Fibroblast of lung (primary cell): ENCODE data around the gene TMEM132D. TPM values are rescaled to one million over a fixed set of nuclear protein-coding genes. Genes with fewer than 3 reads are reported as not detected.
A peak's percentile ranks its signal among the peaks of the same experiment; 100 is the strongest.

ENCODE experiments used
- DNase-seq, 2 donors: peaks; one replicate each; pipeline versions ENCODE4 v3.0.0 to v3.0.0-alpha.2; 2010; ENCODE audit warnings: low read depth in 2 of 2
- H2AFZ ChIP-seq: 2 replicates; pipeline ENCODE4 v1.5.1; 2012; ENCODE audit warnings: low read length, control low read depth, inconsistent platforms
- H3K27ac ChIP-seq: 2 replicates; pipeline ENCODE4 v1.5.1; 2011; ENCODE audit warnings: low read length, control low read depth; ENCODE audit not compliant: insufficient read depth
- H3K27me3 ChIP-seq: 2 replicates; pipeline ENCODE4 v1.5.1; 2011; ENCODE audit warnings: mild to moderate bottlenecking, low read length; ENCODE audit not compliant: control insufficient read depth, insufficient read depth
- H3K36me3 ChIP-seq: 2 replicates; pipeline ENCODE4 v1.5.1; 2011; ENCODE audit warnings: low read length; ENCODE audit not compliant: control insufficient read depth, insufficient read depth
- H3K4me1 ChIP-seq: 2 replicates; pipeline ENCODE4 v1.5.1; 2011; ENCODE audit warnings: low read length; ENCODE audit not compliant: control insufficient read depth, insufficient read depth; ENCODE audit errors: extremely low read depth
- H3K4me2 ChIP-seq: 2 replicates; pipeline ENCODE4 v1.5.1; 2011; ENCODE audit warnings: low read length, control low read depth; ENCODE audit not compliant: insufficient read depth; ENCODE audit errors: extremely low read depth
- H3K4me3 ChIP-seq, 4 experiments: fragments of 200-600 bp in 1 of 4; sonication (generic) in 1 of 4; replicated peaks in 1 of 4; 2 replicates each; pipeline ENCODE4 v1.5.1; 2011 to 2016; ENCODE audit warnings: low read length in 4 of 4, low read depth in 3 of 4, mild to moderate bottlenecking in 3 of 4, control low read depth in 2 of 4, inconsistent platforms in 1 of 4, mixed read lengths in 1 of 4; ENCODE audit not compliant: insufficient read depth in 1 of 4; ENCODE audit errors: control extremely low read depth in 1 of 4
- H3K79me2 ChIP-seq: 2 replicates; pipeline ENCODE4 v1.5.1; 2012; ENCODE audit warnings: mild to moderate bottlenecking, low read length, inconsistent platforms; ENCODE audit not compliant: control insufficient read depth, insufficient read depth
- H3K9ac ChIP-seq: 2 replicates; pipeline ENCODE4 v1.5.1; 2011; ENCODE audit warnings: mild to moderate bottlenecking, low read length, control low read depth; ENCODE audit not compliant: insufficient read depth
- H3K9me3 ChIP-seq: 2 replicates; pipeline ENCODE4 v1.5.1; 2012; ENCODE audit warnings: low read depth, low read length; ENCODE audit not compliant: control insufficient read depth, insufficient read depth
- H4K20me1 ChIP-seq: 2 replicates; pipeline ENCODE4 v1.5.1; 2011; ENCODE audit warnings: low read length; ENCODE audit not compliant: control insufficient read depth, insufficient read depth; ENCODE audit errors: extremely low read depth
- EZH2 ChIP-seq: IDR thresholded peaks from 2 replicates; pipeline ENCODE4 v1.5.1; 2012; ENCODE audit warnings: low read length, control low read depth, mild to moderate bottlenecking; ENCODE audit errors: missing control alignments
- polyA plus RNA-seq, 2 donors: library from polyadenylated mRNA; depleted of rRNA in 1 of 2; stranded (reverse) in 1 of 2; unstranded in 1 of 2; fragments of >200 nt; gene quantifications; 2 replicates each; pipeline ENCODE4 v1.2.1, GENCODE V29; 2011 to 2012; ENCODE audit warnings: missing spikeins in 1 of 2
- total RNA-seq: library from RNA; depleted of rRNA; stranded (reverse); fragments of >200 nt; gene quantifications from 2 replicates; pipeline ENCODE4 v1.2.1, GENCODE V29; 2014
- TF ChIP-seq, protein P1 (sequence below), 2 donors: IDR thresholded peaks in 1 of 2; conservative IDR thresholded peaks in 1 of 2; 1 replicate in 1 of 2; 2 replicates in 1 of 2; pipeline ENCODE4 v1.5.1; 2011 to 2012; ENCODE audit warnings: low read length in 2 of 2, control low read depth in 1 of 2, inconsistent platforms in 1 of 2, low read depth in 1 of 2, mild to moderate bottlenecking in 1 of 2

Gene TMEM132D
- total and polyA plus RNA-seq, 2 donors (not counting 1 experiment from before 2014, with no cell fraction given) = not detected

DNA sequence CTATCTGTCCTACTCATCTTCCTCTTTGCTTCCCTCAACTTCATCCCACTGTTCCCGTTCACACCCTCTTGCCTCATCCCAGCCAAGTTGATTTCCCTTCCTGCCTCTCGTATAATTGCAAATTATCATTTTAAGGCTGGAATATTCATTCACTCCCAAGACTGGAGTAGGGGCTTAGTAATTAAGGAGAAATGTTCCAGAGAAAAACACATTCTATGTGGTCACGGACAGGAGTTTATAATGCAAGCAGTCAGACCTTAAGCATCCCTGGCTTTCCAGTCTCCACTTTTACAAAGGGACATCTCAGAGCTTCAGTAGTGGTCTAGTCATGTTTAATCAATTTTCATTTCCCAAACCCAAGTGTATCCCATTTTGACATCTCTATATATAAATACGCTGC, 54.9 kb downstream of the TMEM132D start:
- no peaks in the 10 kb centered on the region for H3K4me1 ChIP-seq
- H3K79me2 ChIP-seq = no peaks in the 10 kb centered on the region
- no peak overlapping the region for H3K4me2 ChIP-seq
- peak in 1 of 2 donors; percentile 85 for DNase-seq
- no peak for TF ChIP-seq EZH2
- TF ChIP-seq, protein P1, sequence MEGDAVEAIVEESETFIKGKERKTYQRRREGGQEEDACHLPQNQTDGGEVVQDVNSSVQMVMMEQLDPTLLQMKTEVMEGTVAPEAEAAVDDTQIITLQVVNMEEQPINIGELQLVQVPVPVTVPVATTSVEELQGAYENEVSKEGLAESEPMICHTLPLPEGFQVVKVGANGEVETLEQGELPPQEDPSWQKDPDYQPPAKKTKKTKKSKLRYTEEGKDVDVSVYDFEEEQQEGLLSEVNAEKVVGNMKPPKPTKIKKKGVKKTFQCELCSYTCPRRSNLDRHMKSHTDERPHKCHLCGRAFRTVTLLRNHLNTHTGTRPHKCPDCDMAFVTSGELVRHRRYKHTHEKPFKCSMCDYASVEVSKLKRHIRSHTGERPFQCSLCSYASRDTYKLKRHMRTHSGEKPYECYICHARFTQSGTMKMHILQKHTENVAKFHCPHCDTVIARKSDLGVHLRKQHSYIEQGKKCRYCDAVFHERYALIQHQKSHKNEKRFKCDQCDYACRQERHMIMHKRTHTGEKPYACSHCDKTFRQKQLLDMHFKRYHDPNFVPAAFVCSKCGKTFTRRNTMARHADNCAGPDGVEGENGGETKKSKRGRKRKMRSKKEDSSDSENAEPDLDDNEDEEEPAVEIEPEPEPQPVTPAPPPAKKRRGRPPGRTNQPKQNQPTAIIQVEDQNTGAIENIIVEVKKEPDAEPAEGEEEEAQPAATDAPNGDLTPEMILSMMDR (conservative IDR thresholded peaks at IDR 0.05 in 1 of 2, IDR thresholded peaks at IDR 0.05 in 1 of 2; ENCODE audit: low read depth in 1 of 2, low read length in 2 of 2) = no peak
- H2AFZ ChIP-seq = no peak overlapping the region
- H4K20me1 ChIP-seq = no peaks in the 10 kb centered on the region
- no peaks in the 10 kb centered on the region for H3K9me3 ChIP-seq
- H3K27me3 ChIP-seq = no peaks in the 10 kb centered on the region
- H3K27ac ChIP-seq = no peak overlapping the region
- H3K36me3 ChIP-seq = no peaks in the 10 kb centered on the region
- no peak overlapping the region for H3K9ac ChIP-seq
- no peak overlapping the region for H3K4me3 ChIP-seq

DNA sequence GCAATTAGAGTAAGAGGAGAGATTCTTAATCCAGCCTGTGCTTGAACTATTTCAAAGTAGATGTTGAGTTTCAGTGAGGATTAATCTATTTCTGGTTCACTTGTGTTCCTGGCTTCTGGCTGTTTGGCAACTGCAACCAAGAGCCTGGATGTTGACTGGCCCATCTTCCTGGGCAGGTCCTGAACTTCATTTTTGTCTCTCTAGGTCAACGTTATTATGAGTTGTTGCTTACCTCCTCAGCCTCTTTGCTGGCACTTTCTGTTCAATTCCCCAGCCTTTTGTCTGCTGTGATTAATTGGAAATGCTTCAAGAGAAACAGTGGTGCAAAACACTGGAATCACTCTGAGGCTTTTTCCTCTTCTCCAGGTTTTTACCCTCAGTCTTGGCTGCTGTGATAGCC, 56.8 kb downstream of the TMEM132D start:
- no peaks in the 10 kb centered on the region for H3K4me1 ChIP-seq
- no peaks in the 10 kb centered on the region for H4K20me1 ChIP-seq
- H3K36me3 ChIP-seq = no peaks in the 10 kb centered on the region
- H3K4me3 ChIP-seq = no peak overlapping the region
- H3K27me3 ChIP-seq = no peaks in the 10 kb centered on the region
- peak in 1 of 2 donors; percentile 68 for DNase-seq
- no peak for TF ChIP-seq EZH2
- TF ChIP-seq, protein P1 (conservative IDR thresholded peaks at IDR 0.05 in 1 of 2, IDR thresholded peaks at IDR 0.05 in 1 of 2; ENCODE audit: low read depth in 1 of 2, low read length in 2 of 2) = no peak
- no peak overlapping the region for H2AFZ ChIP-seq
- H3K9ac ChIP-seq = no peak overlapping the region
- H3K79me2 ChIP-seq = no peaks in the 10 kb centered on the region
- H3K27ac ChIP-seq = no peak overlapping the region
- no peaks in the 10 kb centered on the region for H3K9me3 ChIP-seq
- no peak overlapping the region for H3K4me2 ChIP-seq

DNA sequence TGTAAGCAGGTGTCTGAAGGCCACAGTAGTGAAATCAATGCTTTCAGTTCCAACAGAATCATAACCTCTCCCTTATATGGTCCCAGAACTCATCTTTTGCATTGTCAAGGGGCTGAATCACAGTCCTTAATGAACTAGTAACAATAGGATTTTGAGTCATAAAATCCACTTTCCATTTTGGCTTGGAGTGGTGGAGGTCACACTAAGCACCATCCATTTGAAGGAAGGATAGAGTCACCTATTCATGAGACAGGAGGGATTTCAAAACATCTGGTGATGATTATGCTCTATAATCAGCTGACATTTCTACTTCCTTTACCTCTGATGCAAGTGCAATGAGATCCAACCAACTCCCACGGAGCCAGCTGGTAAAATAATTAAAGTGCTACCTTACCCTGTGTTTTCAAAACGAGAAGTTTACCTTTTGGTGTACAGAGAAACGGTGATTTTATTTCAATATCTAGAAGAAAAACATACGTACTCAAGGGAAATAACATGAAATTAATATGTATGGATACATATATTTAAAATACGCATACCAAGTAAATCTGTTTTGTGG, 59.1 kb downstream of the TMEM132D start:
- H3K4me3 ChIP-seq = no peak overlapping the region
- H3K9me3 ChIP-seq = no peaks in the 10 kb centered on the region
- H3K36me3 ChIP-seq = no peaks in the 10 kb centered on the region
- H2AFZ ChIP-seq = no peak overlapping the region
- no peaks in the 10 kb centered on the region for H3K79me2 ChIP-seq
- no peaks in the 10 kb centered on the region for H4K20me1 ChIP-seq
- no peaks in the 10 kb centered on the region for H3K27me3 ChIP-seq
- no peak for TF ChIP-seq EZH2
- TF ChIP-seq, protein P1 (conservative IDR thresholded peaks at IDR 0.05 in 1 of 2, IDR thresholded peaks at IDR 0.05 in 1 of 2; ENCODE audit: low read depth in 1 of 2, low read length in 2 of 2) = no peak
- no peaks in the 10 kb centered on the region for H3K4me1 ChIP-seq
- DNase-seq = peak in 1 of 2 donors; percentile 96
- no peak overlapping the region for H3K9ac ChIP-seq
- H3K4me2 ChIP-seq = no peak overlapping the region
- H3K27ac ChIP-seq = no peak overlapping the region
